Prostate gland (tissue), 2 donors: Measurements from ENCODE around the gene COPS2.
"Not testable (repeated sequence)": the region's sequence is repeated elsewhere in the genome, so short reads cannot be mapped to it uniquely, and the experiment has no call there.

Experiments used
- POLR2A ChIP-seq: fragments of 450-650 bp; IDR thresholded peaks from one replicate; pipeline ENCODE4 v1.6.1; 2016; ENCODE audit warnings: antibody characterized with exemption, mild to moderate bottlenecking
- POLR2AphosphoS5 ChIP-seq: sonication (generic); formaldehyde crosslinking; IDR thresholded peaks from one replicate; pipeline ENCODE4 v1.6.1; 2017; ENCODE audit warnings: antibody characterized with exemption
- TF ChIP-seq, protein P1 (sequence below), 4 experiments: fragments of 200-600 bp in 2 of 4; fragments of 450-650 bp in 2 of 4; sonication (generic) in 2 of 4; IDR thresholded peaks; 1 replicate in 3 of 4; 2 replicates in 1 of 4; pipeline ENCODE4 v1.5.1; 2016 to 2019; ENCODE audit warnings: antibody characterized with exemption in 4 of 4, mild to moderate bottlenecking in 2 of 4, moderate library complexity in 2 of 4

DNA sequence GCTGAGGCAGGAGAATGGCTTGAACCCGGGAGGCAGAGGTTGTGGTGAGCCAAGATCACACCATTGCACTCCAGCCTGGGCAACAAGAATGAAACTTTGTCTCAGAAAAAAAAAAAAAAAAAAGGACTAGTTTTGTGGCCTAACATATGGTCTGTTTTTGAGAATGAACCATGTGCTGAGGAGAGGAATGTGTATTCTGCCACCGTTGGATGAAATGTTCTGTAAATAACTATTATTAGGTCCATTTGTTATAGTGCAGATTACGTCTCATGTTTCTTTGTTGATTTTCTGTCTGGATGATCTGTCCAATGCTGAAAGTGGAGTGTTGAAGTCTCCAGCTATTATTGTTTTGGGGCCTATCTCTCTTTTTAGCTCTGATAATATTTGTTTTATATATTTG lies 28.3 kb upstream of the COPS2 start:
- TF ChIP-seq, protein P1, sequence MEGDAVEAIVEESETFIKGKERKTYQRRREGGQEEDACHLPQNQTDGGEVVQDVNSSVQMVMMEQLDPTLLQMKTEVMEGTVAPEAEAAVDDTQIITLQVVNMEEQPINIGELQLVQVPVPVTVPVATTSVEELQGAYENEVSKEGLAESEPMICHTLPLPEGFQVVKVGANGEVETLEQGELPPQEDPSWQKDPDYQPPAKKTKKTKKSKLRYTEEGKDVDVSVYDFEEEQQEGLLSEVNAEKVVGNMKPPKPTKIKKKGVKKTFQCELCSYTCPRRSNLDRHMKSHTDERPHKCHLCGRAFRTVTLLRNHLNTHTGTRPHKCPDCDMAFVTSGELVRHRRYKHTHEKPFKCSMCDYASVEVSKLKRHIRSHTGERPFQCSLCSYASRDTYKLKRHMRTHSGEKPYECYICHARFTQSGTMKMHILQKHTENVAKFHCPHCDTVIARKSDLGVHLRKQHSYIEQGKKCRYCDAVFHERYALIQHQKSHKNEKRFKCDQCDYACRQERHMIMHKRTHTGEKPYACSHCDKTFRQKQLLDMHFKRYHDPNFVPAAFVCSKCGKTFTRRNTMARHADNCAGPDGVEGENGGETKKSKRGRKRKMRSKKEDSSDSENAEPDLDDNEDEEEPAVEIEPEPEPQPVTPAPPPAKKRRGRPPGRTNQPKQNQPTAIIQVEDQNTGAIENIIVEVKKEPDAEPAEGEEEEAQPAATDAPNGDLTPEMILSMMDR (IDR thresholded peaks at IDR 0.05), result not testable (repeated sequence)
- TF ChIP-seq POLR2A, result not testable (repeated sequence)
- peak; percentile 48 for TF ChIP-seq POLR2AphosphoS5
